GM12875 (cell line): ENCODE results near the gene AKIRIN2.

Experiments used
- H3K4me3 ChIP-seq: one replicate; pipeline ENCODE4 v1.5.1; 2011; ENCODE audit warnings: low read depth, low read length, control low read depth
- CTCF ChIP-seq: IDR thresholded peaks from 2 replicates; pipeline ENCODE4 v1.5.1; 2011; ENCODE audit warnings: low read depth, mild to moderate bottlenecking, control low read depth, inconsistent platforms, low read length, moderate library complexity, borderline replicate concordance; ENCODE audit not compliant: insufficient read depth

The AKIRIN2 gene

GRCh38 chr6:87628424-87628823 lies 73.6 kb downstream of the AKIRIN2 start:
- no peak overlapping the region for H3K4me3 ChIP-seq
- no peak for TF ChIP-seq CTCF
